ENCODE results near the gene SAFB2. TPM values are rescaled to one million over a fixed set of nuclear protein-coding genes. Genes with fewer than 3 reads are reported as not detected.

SAFB2 gene
- total RNA-seq, 1 donor from 2014 or later: 143 TPM

- POLR2A ChIA-PET: interaction anchor here (1.4 kb wide), 1 partner anchor 455 kb away, joined by 3 read pairs; no protein-coding TSS in a partner anchor
- CTCF ChIA-PET: no interaction called here
- no peaks in the 10 kb centered on the region for H3K9me3 Mint-ChIP-seq
- DNase-seq: no peak
- peaks cover 12% of the 10 kb centered on the region for H3K4me1 Mint-ChIP-seq
- H3K27ac Mint-ChIP-seq: no peak overlapping the region
- H3K36me3 Mint-ChIP-seq (ENCODE audit: low read depth): peaks cover 64% of the 10 kb centered on the region
- ATAC-seq (ENCODE audit: low read depth): no peak
- no peak for TF ChIP-seq CTCF (IDR thresholded peaks at IDR 0.05)
- intact Hi-C loops (cut with micrococcal nuclease): no loop called here
- no peaks in the 10 kb centered on the region for H3K27me3 Mint-ChIP-seq
- no peak overlapping the region for H3K4me3 Mint-ChIP-seq
These were observed 36.1 kb downstream of the SAFB2 start for GRCh38 chr19:5586300-5587070.

GRCh38 chr19:5585461-5586299 lies 36.9 kb downstream of the SAFB2 start:
- intact Hi-C loops (cut with micrococcal nuclease): no loop called here
- ATAC-seq (ENCODE audit: low read depth) (peak; percentile 68), DNase-seq (no peak)
- POLR2A ChIA-PET: interaction anchor here (1.4 kb wide), 1 partner anchor 454 kb away, joined by 3 read pairs; no protein-coding TSS in a partner anchor
- H3K27ac Mint-ChIP-seq: peak overlapping the region; percentile 63
- H3K27me3 Mint-ChIP-seq: no peaks in the 10 kb centered on the region
- H3K4me3 Mint-ChIP-seq: no peak overlapping the region
- peaks cover 59% of the 10 kb centered on the region for H3K36me3 Mint-ChIP-seq (ENCODE audit: low read depth)
- H3K9me3 Mint-ChIP-seq: no peaks in the 10 kb centered on the region
- peaks cover 12% of the 10 kb centered on the region for H3K4me1 Mint-ChIP-seq
- no peak for TF ChIP-seq CTCF (IDR thresholded peaks at IDR 0.05)
- CTCF ChIA-PET: no interaction called here

DNA sequence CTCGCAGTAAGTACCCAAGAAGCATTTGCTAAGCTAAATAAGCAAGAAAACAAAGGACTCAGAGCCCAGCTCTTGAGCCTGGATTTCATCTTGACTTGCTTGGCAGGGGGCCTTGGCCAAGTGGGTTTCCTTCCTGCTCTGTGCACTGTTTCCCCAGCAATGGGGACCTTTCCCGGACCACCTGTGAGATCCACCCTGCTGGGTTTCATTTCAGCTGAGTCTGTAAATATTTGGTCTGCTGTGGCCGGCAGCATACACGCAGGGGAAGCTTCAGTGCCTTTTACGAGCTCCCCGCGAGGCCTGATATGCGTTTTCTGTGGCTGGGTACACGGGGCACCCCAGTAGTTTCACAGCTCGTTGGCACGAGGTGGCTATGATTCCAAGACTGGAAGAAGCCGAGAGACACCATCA lies 42.4 kb downstream of the SAFB2 start:
- H3K27me3 Mint-ChIP-seq: no peaks in the 10 kb centered on the region
- peaks cover 13% of the 10 kb centered on the region for H3K36me3 Mint-ChIP-seq (ENCODE audit: low read depth)
- ChIA-PET POLR2A (no interaction called here), CTCF (interaction anchor here (0.7 kb wide), 2 partner anchors 26 to 379 kb away, joined by 3 read pairs; no protein-coding TSS in a partner anchor)
- ATAC-seq (ENCODE audit: low read depth) (no peak), DNase-seq (no peak)
- no peaks in the 10 kb centered on the region for H3K9me3 Mint-ChIP-seq
- H3K4me3 Mint-ChIP-seq: no peak overlapping the region
- intact Hi-C loops (cut with micrococcal nuclease): no loop called here
- no peak overlapping the region for H3K27ac Mint-ChIP-seq
- H3K4me1 Mint-ChIP-seq: peaks cover 8% of the 10 kb centered on the region
- no peak for TF ChIP-seq CTCF (IDR thresholded peaks at IDR 0.05)

DNA sequence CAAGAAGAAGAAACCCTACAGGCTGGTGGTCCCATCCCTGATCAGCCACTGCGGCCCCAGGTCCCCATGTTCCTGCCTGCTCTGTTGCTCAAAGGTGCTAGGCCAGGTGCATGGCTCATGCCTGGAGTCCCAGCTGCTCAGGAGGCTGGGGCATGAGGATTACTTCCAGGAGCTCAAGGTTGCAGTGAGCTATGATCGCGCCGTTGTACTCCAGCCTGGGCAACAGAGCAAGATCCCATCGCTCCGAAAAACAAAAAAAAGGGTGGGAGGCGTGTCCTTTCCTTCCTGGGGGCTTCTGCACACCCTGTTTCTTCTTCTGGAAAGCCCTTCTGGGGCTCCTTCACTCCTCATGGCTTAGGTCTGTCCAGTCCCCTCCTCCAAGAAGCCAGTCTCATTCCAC lies 42.9 kb downstream of the SAFB2 start:
- POLR2A ChIA-PET: no interaction called here
- Mint-ChIP-seq H3K27me3 (no peaks in the 10 kb centered on the region), H3K4me1 (peaks cover 8% of the 10 kb centered on the region), H3K9me3 (no peaks in the 10 kb centered on the region), H3K36me3 (ENCODE audit: low read depth) (peaks cover 13% of the 10 kb centered on the region), H3K4me3 (no peak overlapping the region), H3K27ac (no peak overlapping the region)
- TF ChIP-seq CTCF (IDR thresholded peaks at IDR 0.05): no peak
- CTCF ChIA-PET: interaction anchor here (0.7 kb wide), 1 partner anchor 379 kb away, joined by 3 read pairs; no protein-coding TSS in a partner anchor
- intact Hi-C loops (cut with micrococcal nuclease): no loop called here
- ATAC-seq (ENCODE audit: low read depth): no peak
- no peak for DNase-seq

GRCh38 chr19:5579286-5579685 lies 43.3 kb downstream of the SAFB2 start:
- H3K4me1 Mint-ChIP-seq: peaks cover 8% of the 10 kb centered on the region
- H3K9me3 Mint-ChIP-seq: no peaks in the 10 kb centered on the region
- DNase-seq (no peak), ATAC-seq (ENCODE audit: low read depth) (no peak)
- H3K4me3 Mint-ChIP-seq: no peak overlapping the region
- no peak overlapping the region for H3K27ac Mint-ChIP-seq
- H3K27me3 Mint-ChIP-seq: no peaks in the 10 kb centered on the region
- peaks cover 11% of the 10 kb centered on the region for H3K36me3 Mint-ChIP-seq (ENCODE audit: low read depth)
- POLR2A ChIA-PET: no interaction called here
- TF ChIP-seq CTCF (IDR thresholded peaks at IDR 0.05): no peak
- CTCF ChIA-PET: no interaction called here
- intact Hi-C loops (cut with micrococcal nuclease): no loop called here

Data from activated B cell treated with CpG ODN at 0.5 μM for 24 hours (primary cell).